RWPE2 (cell line): ENCODE results near the gene SOD3.

ENCODE experiments used
- ATAC-seq: fragments of 200-7000 bp; cut with Tn5 transposase; 3 replicates; pipeline ENCODE4 v1.9.1; 2021; ENCODE audit warnings: low read depth
- DNase-seq: peaks from one replicate; pipeline ENCODE4 v3.0.0-alpha.2; 2020; ENCODE audit warnings: low spot score
- H3K27ac ChIP-seq: fragments of 450-650 bp; 2 replicates; pipeline ENCODE4 v1.5.1; 2017; ENCODE audit warnings: mild to moderate bottlenecking; ENCODE audit not compliant: poor library complexity, severe bottlenecking
- H3K27me3 ChIP-seq: fragments of 250-450 bp; sonication (Bioruptor Pico); 2 replicates; pipeline ENCODE4 v1.5.1; 2021; ENCODE audit warnings: mild to moderate bottlenecking, moderate library complexity; ENCODE audit not compliant: insufficient read depth, poor library complexity, severe bottlenecking
- H3K36me3 ChIP-seq: fragments of 250-450 bp; sonication (Bioruptor Pico); 2 replicates; pipeline ENCODE4 v1.5.1; 2020; ENCODE audit warnings: low read depth, mild to moderate bottlenecking, moderate library complexity
- H3K4me1 ChIP-seq: fragments of 250-450 bp; sonication (Bioruptor Pico); 2 replicates; pipeline ENCODE4 v1.5.1; 2021; ENCODE audit warnings: mild to moderate bottlenecking, moderate library complexity; ENCODE audit not compliant: insufficient read depth, poor library complexity, severe bottlenecking
- H3K4me3 ChIP-seq: fragments of 250-450 bp; sonication (Bioruptor Pico); 2 replicates; pipeline ENCODE4 v1.5.1; 2021; ENCODE audit warnings: mild to moderate bottlenecking, moderate library complexity; ENCODE audit not compliant: severe bottlenecking
- H3K9me3 ChIP-seq: fragments of 250-450 bp; sonication (Bioruptor Pico); 2 replicates; pipeline ENCODE4 v1.5.1; 2021; ENCODE audit warnings: mild to moderate bottlenecking, moderate library complexity; ENCODE audit not compliant: severe bottlenecking
- TF ChIP-seq, protein P1 (sequence below): fragments of 450-650 bp; IDR thresholded peaks from one replicate; pipeline ENCODE4 v1.5.1; 2017; ENCODE audit warnings: mild to moderate bottlenecking, moderate library complexity; ENCODE audit not compliant: poor library complexity, severe bottlenecking

Gene SOD3

GRCh38 chr4:24778464-24779225 lies 16.7 kb upstream of the SOD3 start:
- H3K9me3 ChIP-seq, result no peaks in the 10 kb centered on the region
- no peak overlapping the region for H3K27ac ChIP-seq
- TF ChIP-seq, protein P1, sequence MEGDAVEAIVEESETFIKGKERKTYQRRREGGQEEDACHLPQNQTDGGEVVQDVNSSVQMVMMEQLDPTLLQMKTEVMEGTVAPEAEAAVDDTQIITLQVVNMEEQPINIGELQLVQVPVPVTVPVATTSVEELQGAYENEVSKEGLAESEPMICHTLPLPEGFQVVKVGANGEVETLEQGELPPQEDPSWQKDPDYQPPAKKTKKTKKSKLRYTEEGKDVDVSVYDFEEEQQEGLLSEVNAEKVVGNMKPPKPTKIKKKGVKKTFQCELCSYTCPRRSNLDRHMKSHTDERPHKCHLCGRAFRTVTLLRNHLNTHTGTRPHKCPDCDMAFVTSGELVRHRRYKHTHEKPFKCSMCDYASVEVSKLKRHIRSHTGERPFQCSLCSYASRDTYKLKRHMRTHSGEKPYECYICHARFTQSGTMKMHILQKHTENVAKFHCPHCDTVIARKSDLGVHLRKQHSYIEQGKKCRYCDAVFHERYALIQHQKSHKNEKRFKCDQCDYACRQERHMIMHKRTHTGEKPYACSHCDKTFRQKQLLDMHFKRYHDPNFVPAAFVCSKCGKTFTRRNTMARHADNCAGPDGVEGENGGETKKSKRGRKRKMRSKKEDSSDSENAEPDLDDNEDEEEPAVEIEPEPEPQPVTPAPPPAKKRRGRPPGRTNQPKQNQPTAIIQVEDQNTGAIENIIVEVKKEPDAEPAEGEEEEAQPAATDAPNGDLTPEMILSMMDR, result no peak
- no peaks in the 10 kb centered on the region for H3K36me3 ChIP-seq
- H3K4me3 ChIP-seq, result no peak overlapping the region
- DNase-seq (no peak), ATAC-seq (peak; percentile 44; the same call in 2 of the 3 replicates)
- H3K27me3 ChIP-seq, result no peaks in the 10 kb centered on the region
- peaks cover 4% of the 10 kb centered on the region for H3K4me1 ChIP-seq

DNA sequence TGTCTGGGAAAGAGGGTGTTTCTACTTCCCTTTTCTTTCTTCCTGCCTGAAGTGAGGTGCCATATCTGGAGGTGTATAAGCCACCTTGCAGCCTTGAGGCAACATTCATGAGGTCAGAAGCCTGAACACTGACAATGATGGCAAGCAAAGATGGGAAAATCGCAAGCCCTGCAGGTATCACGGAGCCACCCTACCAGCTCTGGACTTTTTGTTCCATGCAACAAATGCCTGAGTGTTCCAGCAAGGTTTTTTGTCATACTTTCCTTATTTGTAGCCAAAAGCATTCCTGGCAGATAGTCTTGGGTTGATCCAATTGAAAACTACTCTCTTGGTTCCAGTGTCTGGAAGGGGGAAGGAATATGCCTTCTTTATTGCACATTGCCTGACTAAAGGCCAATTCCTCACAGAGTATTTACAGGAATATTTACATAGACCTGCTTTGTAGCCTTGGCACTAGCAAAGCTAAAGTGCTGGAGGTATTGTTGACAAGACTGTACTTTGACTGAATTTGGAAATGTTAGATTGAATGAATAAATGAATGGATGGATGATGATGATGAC lies 14.4 kb upstream of the SOD3 start:
- Histone ChIP-seq H3K27me3 (no peaks in the 10 kb centered on the region), H3K27ac (no peak overlapping the region), H3K4me1 (no peaks in the 10 kb centered on the region), H3K9me3 (no peaks in the 10 kb centered on the region), H3K4me3 (no peak overlapping the region), H3K36me3 (no peaks in the 10 kb centered on the region)
- TF ChIP-seq, protein P1, result no peak
- DNase-seq, result no peak
- no peak for ATAC-seq

GRCh38 chr4:24781999-24782745 lies 13.2 kb upstream of the SOD3 start:
- DNase-seq (no peak), ATAC-seq (no peak)
- H3K9me3 ChIP-seq, result no peaks in the 10 kb centered on the region
- no peak overlapping the region for H3K27ac ChIP-seq
- no peaks in the 10 kb centered on the region for H3K4me1 ChIP-seq
- no peaks in the 10 kb centered on the region for H3K27me3 ChIP-seq
- no peaks in the 10 kb centered on the region for H3K36me3 ChIP-seq
- no peak overlapping the region for H3K4me3 ChIP-seq
- TF ChIP-seq, protein P1, result no peak

DNA sequence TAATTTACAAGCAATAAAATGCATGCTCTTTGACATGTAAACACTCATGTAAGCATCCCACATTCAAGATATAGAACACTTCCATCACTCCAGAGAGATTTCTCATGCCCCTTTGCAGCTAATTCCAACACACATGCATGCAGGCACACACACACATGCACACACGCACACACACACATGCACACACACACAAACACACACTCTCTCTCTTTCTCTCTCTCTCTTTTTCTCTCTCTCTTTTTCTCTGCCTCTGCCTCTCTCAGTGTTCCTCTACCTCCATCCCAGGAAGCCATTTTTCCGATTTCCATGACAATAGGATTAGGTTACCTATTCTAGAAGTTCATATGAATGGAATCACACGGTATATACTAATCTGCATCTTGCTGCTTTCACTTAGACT lies 11.9 kb upstream of the SOD3 start:
- Histone ChIP-seq H3K4me1 (no peaks in the 10 kb centered on the region), H3K4me3 (no peak overlapping the region), H3K27ac (no peak overlapping the region), H3K27me3 (no peaks in the 10 kb centered on the region), H3K36me3 (no peaks in the 10 kb centered on the region), H3K9me3 (no peaks in the 10 kb centered on the region)
- TF ChIP-seq, protein P1, result no peak
- DNase-seq (no peak), ATAC-seq (no peak)
